NCI-H2107 (cell line): ENCODE measurements around the gene PIP4P1.
"Not testable (repeated sequence)": the region's sequence is repeated elsewhere in the genome, so short reads cannot be mapped to it uniquely, and the experiment has no call there.

Experiments
- DNase-seq: peaks from one replicate; lab custom pipeline; 2025; lab: John Stamatoyannopoulos, UW

The PIP4P1 gene

GRCh38 chr14:20461225-20462141, at the start of gene PIP4P1:
Gene PIP4P1, minus strand, starts transcription at chr14:20461434. Its CDS starts 109 bp downstream, at chr14:20461325.
- peak; percentile 100 for DNase-seq

GRCh38 chr14:20508367-20508766, 47.1 kb upstream of the PIP4P1 start:
- no peak for DNase-seq

GRCh38 chr14:20507537-20507936, 46.3 kb upstream of the PIP4P1 start:
- DNase-seq, result not testable (repeated sequence)

GRCh38 chr14:20506752-20507151, 45.5 kb upstream of the PIP4P1 start:
- DNase-seq, result not testable (repeated sequence)

GRCh38 chr14:20506276-20506675, 45.0 kb upstream of the PIP4P1 start:
- DNase-seq, result not testable (repeated sequence)

GRCh38 chr14:20503898-20504297, 42.7 kb upstream of the PIP4P1 start:
- DNase-seq, result no peak

- no peak for DNase-seq
Measured at GRCh38 chr14:20501346-20501745, 40.1 kb upstream of the PIP4P1 start.

GRCh38 chr14:20499881-20500280, 38.6 kb upstream of the PIP4P1 start:
- DNase-seq, result no peak

GRCh38 chr14:20499108-20499507, 37.9 kb upstream of the PIP4P1 start:
- no peak for DNase-seq

GRCh38 chr14:20498622-20499021, 37.4 kb upstream of the PIP4P1 start:
- no peak for DNase-seq

- no peak for DNase-seq
Measured at GRCh38 chr14:20494935-20495766, 33.9 kb upstream of the PIP4P1 start.

GRCh38 chr14:20493634-20494033, 32.4 kb upstream of the PIP4P1 start:
- no peak for DNase-seq

GRCh38 chr14:20492486-20492885, 31.3 kb upstream of the PIP4P1 start:
- no peak for DNase-seq

GRCh38 chr14:20490563-20490962, 29.3 kb upstream of the PIP4P1 start:
- no peak for DNase-seq

GRCh38 chr14:20489093-20489994, 28.1 kb upstream of the PIP4P1 start:
- DNase-seq, result no peak

- DNase-seq, result no peak
Measured at GRCh38 chr14:20487396-20487725, 26.1 kb upstream of the PIP4P1 start.

GRCh38 chr14:20486684-20487395, 25.6 kb upstream of the PIP4P1 start:
- DNase-seq, result no peak

- DNase-seq, result no peak
Measured at GRCh38 chr14:20485900-20486299, 24.7 kb upstream of the PIP4P1 start.

- no peak for DNase-seq
Measured at GRCh38 chr14:20482382-20482781, 21.1 kb upstream of the PIP4P1 start.

- DNase-seq, result no peak
Measured at GRCh38 chr14:20478894-20479293, 17.7 kb upstream of the PIP4P1 start.

GRCh38 chr14:20477211-20477876, 16.1 kb upstream of the PIP4P1 start:
- no peak for DNase-seq
